HG02943 (cell line): ENCODE data around the gene LYPD6B.

Source experiments
- ATAC-seq: cut with Tn5 transposase; IDR thresholded peaks from one replicate; pipeline ENCODE4 v1.9.1; 2021; ENCODE audit warnings: mild to moderate bottlenecking, low read depth, moderate library complexity; ENCODE audit not compliant: unreplicated experiment

The LYPD6B gene

GRCh38 chr2:149068996-149069888, 30.7 kb downstream of the LYPD6B start:
- no peak for ATAC-seq

GRCh38 chr2:149070681-149071320, 32.3 kb downstream of the LYPD6B start:
- no peak for ATAC-seq

- ATAC-seq, result no peak
Observed at GRCh38 chr2:149075105-149075504, 36.6 kb downstream of the LYPD6B start.

- ATAC-seq, result no peak
Observed at GRCh38 chr2:149075853-149076252, 37.4 kb downstream of the LYPD6B start.

GRCh38 chr2:149076863-149077412, 38.4 kb downstream of the LYPD6B start:
- ATAC-seq, result no peak

- no peak for ATAC-seq
Observed at GRCh38 chr2:149077861-149078260, 39.4 kb downstream of the LYPD6B start.

- ATAC-seq, result no peak
Observed at GRCh38 chr2:149080099-149080498, 41.6 kb downstream of the LYPD6B start.

- ATAC-seq, result no peak
Observed at GRCh38 chr2:149080971-149081370, 42.5 kb downstream of the LYPD6B start.

- no peak for ATAC-seq
Observed at GRCh38 chr2:149082079-149082478, 43.6 kb downstream of the LYPD6B start.

GRCh38 chr2:149082735-149083134, 44.2 kb downstream of the LYPD6B start:
- no peak for ATAC-seq

- no peak for ATAC-seq
Observed at GRCh38 chr2:149084924-149085795, 46.7 kb downstream of the LYPD6B start.

GRCh38 chr2:149087751-149088150, 49.3 kb downstream of the LYPD6B start:
- ATAC-seq, result no peak

GRCh38 chr2:149089068-149089467, 50.6 kb downstream of the LYPD6B start:
- no peak for ATAC-seq

- no peak for ATAC-seq
Observed at GRCh38 chr2:149090706-149091105, 52.2 kb downstream of the LYPD6B start.

- no peak for ATAC-seq
Observed at GRCh38 chr2:149093579-149093978, 55.1 kb downstream of the LYPD6B start.

- no peak for ATAC-seq
Observed at GRCh38 chr2:149094217-149095015, 55.9 kb downstream of the LYPD6B start.

GRCh38 chr2:149098701-149099100, 60.2 kb downstream of the LYPD6B start:
- ATAC-seq, result no peak

- ATAC-seq, result no peak
Observed at GRCh38 chr2:149099298-149099697, 60.8 kb downstream of the LYPD6B start.

GRCh38 chr2:149100739-149101699, 62.5 kb downstream of the LYPD6B start:
- no peak for ATAC-seq
